ENCODE measurements around the gene DES. TPM values are rescaled to one million over a fixed set of nuclear protein-coding genes. Genes with fewer than 3 reads are reported as not detected.

DES gene
- total and polyA plus RNA-seq, 2 donors from 2014 or later, result 30.0 to 74.2 TPM

- Histone ChIP-seq H3K27me3 (ENCODE audit: control insufficient read depth, insufficient read depth, low read length) (no peaks in the 10 kb centered on the region), H3K9ac (ENCODE audit: low read length in 3 of 3) (no peak overlapping the region), H3K9me3 (ENCODE audit: control insufficient read depth in 2 of 3, insufficient read depth in 1 of 3, low read length in 3 of 3) (no peaks in the 10 kb centered on the region), H3K27ac (ENCODE audit: low read depth in 2 of 2, low read length in 2 of 2) (no peak overlapping the region), H3K36me3 (ENCODE audit: control insufficient read depth in 2 of 3, insufficient read depth in 3 of 3, low read length in 3 of 3) (no peaks in the 10 kb centered on the region), H3K4me3 (ENCODE audit: low read length in 3 of 3) (no peak overlapping the region), H3K4me1 (ENCODE audit: control insufficient read depth in 2 of 3, insufficient read depth in 2 of 3, low read depth in 1 of 3, low read length in 3 of 3) (no peaks in the 10 kb centered on the region)
- FAIRE-seq (no peak), DNase-seq (peak in 2 of 5 donors; percentile 26 to 74)
- intact Hi-C loops (cut with DNase I), result no loop called here
- TF ChIP-seq CTCF (IDR thresholded peaks at IDR 0.05; ENCODE audit: borderline replicate concordance, extremely low read depth, insufficient read depth), result no peak
Observed at GRCh38 chr2:219461047-219461514, 42.9 kb downstream of the DES start.

GRCh38 chr2:219461669-219462068 lies 43.5 kb downstream of the DES start:
- intact Hi-C loops (cut with DNase I), result no loop called here
- TF ChIP-seq CTCF (IDR thresholded peaks at IDR 0.05; ENCODE audit: borderline replicate concordance, extremely low read depth, insufficient read depth), result no peak
- Histone ChIP-seq H3K36me3 (ENCODE audit: control insufficient read depth in 2 of 3, insufficient read depth in 3 of 3, low read length in 3 of 3) (no peaks in the 10 kb centered on the region), H3K27me3 (ENCODE audit: control insufficient read depth, insufficient read depth, low read length) (no peaks in the 10 kb centered on the region), H3K4me1 (ENCODE audit: control insufficient read depth in 2 of 3, insufficient read depth in 2 of 3, low read depth in 1 of 3, low read length in 3 of 3) (no peaks in the 10 kb centered on the region), H3K27ac (ENCODE audit: low read depth in 2 of 2, low read length in 2 of 2) (no peak overlapping the region), H3K9ac (ENCODE audit: low read length in 3 of 3) (no peak overlapping the region), H3K4me3 (ENCODE audit: low read length in 3 of 3) (no peak overlapping the region), H3K9me3 (ENCODE audit: control insufficient read depth in 2 of 3, insufficient read depth in 1 of 3, low read length in 3 of 3) (no peaks in the 10 kb centered on the region)
- peak in 1 of 5 donors; percentile 62 for DNase-seq
- FAIRE-seq, result no peak

- intact Hi-C loops (cut with DNase I), result no loop called here
- no peak overlapping the region for H3K4me3 ChIP-seq (ENCODE audit: low read length in 3 of 3)
- no peak overlapping the region for H3K27ac ChIP-seq (ENCODE audit: low read depth in 2 of 2, low read length in 2 of 2)
- FAIRE-seq, result no peak
- no peaks in the 10 kb centered on the region for H3K9me3 ChIP-seq (ENCODE audit: control insufficient read depth in 2 of 3, insufficient read depth in 1 of 3, low read length in 3 of 3)
- no peak for TF ChIP-seq CTCF (IDR thresholded peaks at IDR 0.05; ENCODE audit: borderline replicate concordance, extremely low read depth, insufficient read depth)
- no peaks in the 10 kb centered on the region for H3K27me3 ChIP-seq (ENCODE audit: control insufficient read depth, insufficient read depth, low read length)
- no peak for DNase-seq
- H3K36me3 ChIP-seq (ENCODE audit: control insufficient read depth in 2 of 3, insufficient read depth in 3 of 3, low read length in 3 of 3), result no peaks in the 10 kb centered on the region
- no peaks in the 10 kb centered on the region for H3K4me1 ChIP-seq (ENCODE audit: control insufficient read depth in 2 of 3, insufficient read depth in 2 of 3, low read depth in 1 of 3, low read length in 3 of 3)
- no peak overlapping the region for H3K9ac ChIP-seq (ENCODE audit: low read length in 3 of 3)
Observed at GRCh38 chr2:219462349-219462748, 44.2 kb downstream of the DES start.

Data from kidney (tissue), 14 donors.